ENCODE measurements around the gene IRF8. TPM values are rescaled to one million over a fixed set of nuclear protein-coding genes. Genes with fewer than 3 reads are reported as not detected.
"Not testable (repeated sequence)": the region's sequence is repeated elsewhere in the genome, so short reads cannot be mapped to it uniquely, and the experiment has no call there.

The IRF8 gene
- total RNA-seq, 1 experiment from 2014 or later: 5.0 TPM

- H3K27me3 Mint-ChIP-seq (ENCODE audit: unreplicated experiment): peaks cover 71% of the 10 kb centered on the region
- H3K9me3 Mint-ChIP-seq (ENCODE audit: low read depth, unreplicated experiment): no peaks in the 10 kb centered on the region
- CTCF ChIA-PET: no interaction called here
- BruUV-seq (replicated peaks): no TSS peak
- no peaks in the 10 kb centered on the region for H3K4me1 Mint-ChIP-seq (ENCODE audit: low read depth, unreplicated experiment)
- TF ChIP-seq, protein P1, sequence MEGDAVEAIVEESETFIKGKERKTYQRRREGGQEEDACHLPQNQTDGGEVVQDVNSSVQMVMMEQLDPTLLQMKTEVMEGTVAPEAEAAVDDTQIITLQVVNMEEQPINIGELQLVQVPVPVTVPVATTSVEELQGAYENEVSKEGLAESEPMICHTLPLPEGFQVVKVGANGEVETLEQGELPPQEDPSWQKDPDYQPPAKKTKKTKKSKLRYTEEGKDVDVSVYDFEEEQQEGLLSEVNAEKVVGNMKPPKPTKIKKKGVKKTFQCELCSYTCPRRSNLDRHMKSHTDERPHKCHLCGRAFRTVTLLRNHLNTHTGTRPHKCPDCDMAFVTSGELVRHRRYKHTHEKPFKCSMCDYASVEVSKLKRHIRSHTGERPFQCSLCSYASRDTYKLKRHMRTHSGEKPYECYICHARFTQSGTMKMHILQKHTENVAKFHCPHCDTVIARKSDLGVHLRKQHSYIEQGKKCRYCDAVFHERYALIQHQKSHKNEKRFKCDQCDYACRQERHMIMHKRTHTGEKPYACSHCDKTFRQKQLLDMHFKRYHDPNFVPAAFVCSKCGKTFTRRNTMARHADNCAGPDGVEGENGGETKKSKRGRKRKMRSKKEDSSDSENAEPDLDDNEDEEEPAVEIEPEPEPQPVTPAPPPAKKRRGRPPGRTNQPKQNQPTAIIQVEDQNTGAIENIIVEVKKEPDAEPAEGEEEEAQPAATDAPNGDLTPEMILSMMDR (IDR thresholded peaks at IDR 0.05; ENCODE audit: unreplicated experiment): no peak
- intact Hi-C loops (cut with micrococcal nuclease; ENCODE audit: unreplicated experiment): no loop called here
- H3K36me3 Mint-ChIP-seq (ENCODE audit: insufficient read depth, unreplicated experiment): no peaks in the 10 kb centered on the region
- no peak for DNase-seq
- no peak overlapping the region for H3K27ac Mint-ChIP-seq (ENCODE audit: unreplicated experiment)
- no peak overlapping the region for H3K4me3 Mint-ChIP-seq (ENCODE audit: low read depth, unreplicated experiment)
Observed at GRCh38 chr16:85869785-85870558, 29.0 kb upstream of the IRF8 start.

DNA sequence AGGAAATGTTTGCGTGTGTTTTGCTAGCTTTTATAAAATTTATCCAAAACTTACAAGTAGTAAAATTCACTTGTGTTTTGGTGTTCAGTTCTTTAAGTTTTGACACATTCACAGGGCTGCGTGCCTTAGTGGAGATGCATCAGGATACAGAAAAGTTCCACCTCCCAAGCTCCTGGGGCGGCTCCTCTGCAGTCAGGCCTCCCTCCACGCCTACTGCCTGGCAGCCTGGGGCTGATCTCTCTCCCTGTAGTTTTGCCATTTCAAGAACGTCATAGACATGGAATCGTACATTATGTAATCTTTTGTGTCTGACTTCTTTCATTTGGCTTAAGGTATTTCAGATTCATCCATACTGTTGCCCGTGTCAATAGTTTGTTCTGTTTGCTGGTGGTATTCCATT is 27.2 kb upstream of the IRF8 start:
- no peaks in the 10 kb centered on the region for H3K9me3 Mint-ChIP-seq (ENCODE audit: low read depth, unreplicated experiment)
- H3K4me1 Mint-ChIP-seq (ENCODE audit: low read depth, unreplicated experiment): no peaks in the 10 kb centered on the region
- no peak overlapping the region for H3K27ac Mint-ChIP-seq (ENCODE audit: unreplicated experiment)
- intact Hi-C loops (cut with micrococcal nuclease; ENCODE audit: unreplicated experiment): no loop called here
- no TSS peak for BruUV-seq (replicated peaks)
- H3K27me3 Mint-ChIP-seq (ENCODE audit: unreplicated experiment): peaks cover 89% of the 10 kb centered on the region
- H3K4me3 Mint-ChIP-seq (ENCODE audit: low read depth, unreplicated experiment): no peak overlapping the region
- TF ChIP-seq, protein P1 (IDR thresholded peaks at IDR 0.05; ENCODE audit: unreplicated experiment): no peak
- H3K36me3 Mint-ChIP-seq (ENCODE audit: insufficient read depth, unreplicated experiment): no peaks in the 10 kb centered on the region
- CTCF ChIA-PET: no interaction called here
- DNase-seq: no peak

- Mint-ChIP-seq H3K27ac (ENCODE audit: unreplicated experiment) (no peak overlapping the region), H3K4me3 (ENCODE audit: low read depth, unreplicated experiment) (no peak overlapping the region), H3K9me3 (ENCODE audit: low read depth, unreplicated experiment) (no peaks in the 10 kb centered on the region), H3K4me1 (ENCODE audit: low read depth, unreplicated experiment) (no peaks in the 10 kb centered on the region), H3K36me3 (ENCODE audit: insufficient read depth, unreplicated experiment) (no peaks in the 10 kb centered on the region), H3K27me3 (ENCODE audit: unreplicated experiment) (peaks cover 83% of the 10 kb centered on the region)
- TF ChIP-seq, protein P1 (IDR thresholded peaks at IDR 0.05; ENCODE audit: unreplicated experiment): no peak
- BruUV-seq (replicated peaks): no TSS peak
- intact Hi-C loops (cut with micrococcal nuclease; ENCODE audit: unreplicated experiment): no loop called here
- DNase-seq: no peak
- CTCF ChIA-PET: no interaction called here
Observed at GRCh38 chr16:85872734-85873133, 26.2 kb upstream of the IRF8 start.

DNA sequence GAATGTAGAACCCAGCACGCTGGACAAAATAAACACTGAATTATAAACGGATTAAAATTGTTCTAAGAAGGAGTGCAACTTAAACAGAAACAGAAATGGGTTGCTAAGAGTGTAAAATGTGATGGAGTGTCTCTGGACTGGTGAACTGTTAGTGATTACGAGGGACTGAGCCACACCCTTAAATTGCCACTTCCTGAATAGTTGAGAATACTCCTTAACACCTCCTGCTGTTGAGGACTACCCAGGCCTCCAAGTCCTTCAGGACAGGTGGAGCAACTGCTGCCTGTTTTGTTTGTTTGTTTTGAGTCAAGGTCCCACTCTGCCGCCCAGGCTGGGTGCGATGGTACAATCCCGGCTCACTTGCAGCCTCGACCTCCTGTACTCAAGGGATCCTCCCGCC is 25.8 kb upstream of the IRF8 start:
- Mint-ChIP-seq H3K36me3 (ENCODE audit: insufficient read depth, unreplicated experiment) (no peaks in the 10 kb centered on the region), H3K9me3 (ENCODE audit: low read depth, unreplicated experiment) (no peaks in the 10 kb centered on the region), H3K27ac (ENCODE audit: unreplicated experiment) (no peak overlapping the region), H3K27me3 (ENCODE audit: unreplicated experiment) (peaks cover 79% of the 10 kb centered on the region), H3K4me3 (ENCODE audit: low read depth, unreplicated experiment) (no peak overlapping the region), H3K4me1 (ENCODE audit: low read depth, unreplicated experiment) (no peaks in the 10 kb centered on the region)
- CTCF ChIA-PET: no interaction called here
- intact Hi-C loops (cut with micrococcal nuclease; ENCODE audit: unreplicated experiment): no loop called here
- TF ChIP-seq, protein P1 (IDR thresholded peaks at IDR 0.05; ENCODE audit: unreplicated experiment): no peak
- DNase-seq: no peak
- BruUV-seq (replicated peaks): no TSS peak

- BruUV-seq (replicated peaks); intact Hi-C loops (cut with micrococcal nuclease; ENCODE audit: unreplicated experiment); CTCF ChIA-PET; H3K9me3 Mint-ChIP-seq (ENCODE audit: low read depth, unreplicated experiment); DNase-seq; H3K4me1 Mint-ChIP-seq (ENCODE audit: low read depth, unreplicated experiment); H3K4me3 Mint-ChIP-seq (ENCODE audit: low read depth, unreplicated experiment); H3K36me3 Mint-ChIP-seq (ENCODE audit: insufficient read depth, unreplicated experiment); H3K27ac Mint-ChIP-seq (ENCODE audit: unreplicated experiment): not testable (repeated sequence)
- peaks cover 70% of the 10 kb centered on the region for H3K27me3 Mint-ChIP-seq (ENCODE audit: unreplicated experiment)
Observed at GRCh38 chr16:85874031-85874430, 24.9 kb upstream of the IRF8 start.

Measured in Calu3 (cell line).